ENCODE results near the gene MFN2. TPM values are rescaled to one million over a fixed set of nuclear protein-coding genes. Genes with fewer than 3 reads are reported as not detected.

The MFN2 gene
- total and polyA plus RNA-seq, 8 donors = 45.4 to 82.0 (median 52.0) TPM

DNA sequence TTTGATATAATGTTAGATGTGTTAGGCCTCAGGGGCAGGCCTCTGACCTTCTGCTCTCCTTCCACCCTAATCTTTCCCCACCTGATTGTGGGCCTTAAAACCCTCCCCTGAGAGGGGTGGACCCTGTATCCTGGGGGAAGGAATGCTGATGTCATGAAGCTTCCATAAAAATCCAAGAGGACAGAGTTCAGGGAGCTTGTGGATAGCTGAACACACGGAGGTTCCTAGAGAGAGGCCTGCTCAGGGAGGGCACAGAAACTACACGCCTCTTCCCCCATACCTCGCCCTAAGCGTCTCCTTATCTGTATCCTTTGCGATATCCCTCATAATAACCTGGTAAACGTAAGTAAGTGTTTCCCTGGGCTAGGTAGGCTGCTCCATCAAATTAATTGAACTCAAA is 4.3 kb downstream of the MFN2 start:
- ATAC-seq (no peak), DNase-seq (no peak)
- peaks cover 0 to 61% of the 10 kb centered on the region in 2 donors for H3K36me3 ChIP-seq
- peaks cover 10 to 64% of the 10 kb centered on the region in 2 donors for H3K4me1 ChIP-seq
- TF ChIP-seq, protein P1, sequence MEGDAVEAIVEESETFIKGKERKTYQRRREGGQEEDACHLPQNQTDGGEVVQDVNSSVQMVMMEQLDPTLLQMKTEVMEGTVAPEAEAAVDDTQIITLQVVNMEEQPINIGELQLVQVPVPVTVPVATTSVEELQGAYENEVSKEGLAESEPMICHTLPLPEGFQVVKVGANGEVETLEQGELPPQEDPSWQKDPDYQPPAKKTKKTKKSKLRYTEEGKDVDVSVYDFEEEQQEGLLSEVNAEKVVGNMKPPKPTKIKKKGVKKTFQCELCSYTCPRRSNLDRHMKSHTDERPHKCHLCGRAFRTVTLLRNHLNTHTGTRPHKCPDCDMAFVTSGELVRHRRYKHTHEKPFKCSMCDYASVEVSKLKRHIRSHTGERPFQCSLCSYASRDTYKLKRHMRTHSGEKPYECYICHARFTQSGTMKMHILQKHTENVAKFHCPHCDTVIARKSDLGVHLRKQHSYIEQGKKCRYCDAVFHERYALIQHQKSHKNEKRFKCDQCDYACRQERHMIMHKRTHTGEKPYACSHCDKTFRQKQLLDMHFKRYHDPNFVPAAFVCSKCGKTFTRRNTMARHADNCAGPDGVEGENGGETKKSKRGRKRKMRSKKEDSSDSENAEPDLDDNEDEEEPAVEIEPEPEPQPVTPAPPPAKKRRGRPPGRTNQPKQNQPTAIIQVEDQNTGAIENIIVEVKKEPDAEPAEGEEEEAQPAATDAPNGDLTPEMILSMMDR (IDR thresholded peaks at IDR 0.05) = no peak
- intact Hi-C loops (cut with DNase I) = no loop called here
- no peak overlapping the region for H3K4me3 ChIP-seq
- H3K27me3 ChIP-seq = no peaks in the 10 kb centered on the region
- H3K9me3 ChIP-seq = no peaks in the 10 kb centered on the region
- peak overlapping the region in 1 of 2 donors; percentile 93 for H3K27ac ChIP-seq

DNA sequence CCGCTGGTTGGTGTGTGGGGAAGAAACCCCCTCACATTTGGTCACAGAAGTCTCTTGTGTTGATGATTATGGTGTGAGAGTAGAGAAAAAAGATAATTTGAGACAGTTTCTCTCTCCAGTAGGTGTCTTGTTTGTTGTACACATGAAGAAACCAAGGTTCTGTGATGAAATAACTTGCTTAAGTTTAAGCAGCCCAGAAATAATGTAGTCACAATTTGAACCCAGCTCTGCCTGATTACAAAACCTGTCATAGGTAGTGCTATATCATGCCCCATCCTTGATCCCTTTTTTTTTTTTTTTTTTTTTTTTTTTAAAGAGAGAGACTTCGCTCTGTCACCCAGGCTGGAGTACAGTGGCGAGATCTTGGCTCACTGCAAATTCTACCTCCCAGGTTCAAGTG is 4.9 kb downstream of the MFN2 start:
- intact Hi-C loops (cut with DNase I) = no loop called here
- DNase-seq = no peak

DNA sequence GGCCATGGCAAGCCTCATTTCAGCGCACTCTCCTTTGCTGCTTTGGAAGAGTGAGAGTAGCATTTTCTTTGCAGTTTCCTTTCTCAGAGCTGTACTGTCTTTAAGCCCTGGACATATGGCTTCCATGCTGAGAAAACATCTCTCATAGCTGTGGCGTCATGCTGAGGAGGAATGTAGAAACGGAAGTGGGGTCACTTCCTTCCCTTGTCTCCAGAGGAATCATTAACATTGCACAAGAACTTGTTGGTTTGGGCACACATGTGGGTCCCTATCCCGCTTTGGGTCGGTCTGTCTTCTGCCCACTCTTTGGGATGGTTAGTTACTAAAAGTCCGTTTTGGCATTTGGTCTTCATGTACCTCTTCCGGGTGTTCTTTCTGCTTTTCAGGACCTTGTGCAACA is 5.6 kb downstream of the MFN2 start:
- Histone ChIP-seq H3K36me3 (peaks cover 0 to 73% of the 10 kb centered on the region in 2 donors), H3K27me3 (no peaks in the 10 kb centered on the region), H3K4me1 (peaks cover 12 to 69% of the 10 kb centered on the region in 2 donors), H3K9me3 (no peaks in the 10 kb centered on the region), H3K27ac (peak overlapping the region; percentile 26 to 93), H3K4me3 (no peak overlapping the region)
- intact Hi-C loops (cut with DNase I) = no loop called here
- TF ChIP-seq, protein P1 (IDR thresholded peaks at IDR 0.05) = no peak
- ATAC-seq = no peak
- DNase-seq = no peak

More for the DNA sequence above, 4.9 kb downstream of the MFN2 start:
- Histone ChIP-seq H3K9me3 (no peaks in the 10 kb centered on the region), H3K4me1 (peaks cover 13 to 65% of the 10 kb centered on the region in 2 donors), H3K27me3 (no peaks in the 10 kb centered on the region), H3K36me3 (peaks cover 0 to 67% of the 10 kb centered on the region in 2 donors), H3K4me3 (no peak overlapping the region), H3K27ac (peak overlapping the region in 1 of 2 donors; percentile 93)
- TF ChIP-seq, protein P1 (IDR thresholded peaks at IDR 0.05) = no peak
- no peak for ATAC-seq

DNA sequence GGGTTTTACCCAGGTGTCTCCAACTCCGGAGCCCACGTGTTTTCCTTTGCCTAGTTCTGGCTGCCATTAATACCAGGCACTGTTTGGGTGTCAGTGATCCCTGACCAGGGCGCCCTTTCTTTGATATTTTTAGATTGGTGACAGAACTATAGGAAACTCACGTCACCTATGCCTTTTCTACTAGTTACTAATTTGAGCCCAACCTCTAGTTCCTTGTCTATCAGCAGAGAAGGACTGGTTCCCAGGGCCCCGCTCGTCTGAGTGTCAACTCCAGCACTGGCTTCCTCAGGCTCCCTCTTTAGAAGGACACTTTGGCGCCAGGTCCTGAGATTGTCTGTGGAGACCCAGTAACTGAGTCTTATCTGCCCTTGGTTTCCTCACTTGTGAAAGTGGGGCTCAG is 9.4 kb downstream of the MFN2 start:
- DNase-seq = no peak
- Histone ChIP-seq H3K36me3 (peaks cover 0 to 81% of the 10 kb centered on the region in 2 donors), H3K4me3 (no peak overlapping the region), H3K4me1 (peaks cover 11 to 39% of the 10 kb centered on the region in 2 donors), H3K9me3 (no peaks in the 10 kb centered on the region), H3K27me3 (no peaks in the 10 kb centered on the region), H3K27ac (peak overlapping the region; percentile 64 to 70)
- no peak for ATAC-seq
- TF ChIP-seq, protein P1 (IDR thresholded peaks at IDR 0.05) = no peak
- intact Hi-C loops (cut with DNase I) = no loop called here

DNA sequence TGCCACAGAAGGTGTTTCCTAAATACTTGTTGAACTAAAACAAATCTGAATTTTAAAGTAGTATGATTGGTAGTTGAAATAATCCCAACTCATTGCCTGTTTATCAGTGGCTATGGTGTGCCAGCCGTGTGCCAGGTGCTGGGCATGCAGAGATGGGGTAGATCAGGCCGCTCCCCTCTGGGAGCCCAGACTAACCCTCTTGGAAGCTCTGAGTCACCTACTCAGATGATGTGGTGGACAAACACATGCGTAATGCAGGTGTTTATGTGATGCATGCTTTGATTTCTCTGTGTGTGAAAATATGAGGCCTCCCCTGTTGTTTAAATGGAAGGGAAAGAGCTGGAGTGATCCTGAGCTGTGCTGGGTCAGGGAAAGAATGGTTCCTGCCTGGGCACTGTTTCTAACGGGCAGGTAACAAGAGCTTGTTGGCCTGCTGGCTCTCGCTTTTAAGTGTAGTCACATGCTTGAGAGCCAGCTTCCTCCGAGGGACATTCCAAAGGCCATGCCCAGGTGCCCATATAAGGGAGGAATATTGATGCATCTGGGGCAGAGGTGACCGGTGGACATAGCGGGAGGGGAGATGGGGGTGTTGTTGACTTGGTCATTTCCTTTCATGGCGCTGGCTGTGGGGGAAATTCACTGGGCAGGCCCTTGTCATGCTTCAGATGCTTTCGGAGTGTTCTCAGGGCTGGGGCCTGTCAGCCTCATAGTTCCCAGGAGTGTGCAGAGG is 10.2 kb downstream of the MFN2 start:
- Histone ChIP-seq H3K9me3 (no peaks in the 10 kb centered on the region), H3K27ac (peak overlapping the region; percentile 64 to 70), H3K36me3 (peaks cover 0 to 82% of the 10 kb centered on the region in 2 donors), H3K27me3 (no peaks in the 10 kb centered on the region), H3K4me1 (peaks cover 11 to 31% of the 10 kb centered on the region in 2 donors), H3K4me3 (no peak overlapping the region)
- ATAC-seq = peak; percentile 92
- intact Hi-C loops (cut with DNase I) = no loop called here
- TF ChIP-seq, protein P1 (IDR thresholded peaks at IDR 0.05) = no peak
- DNase-seq = peak in 1 of 4 donors; percentile 72
